Tibial nerve (tissue), 4 donors: ENCODE data around the gene TMEM183A.

Source experiments
- CTCF ChIP-seq, 5 experiments: fragments of 200-600 bp in 3 of 5; fragments of 450-650 bp in 2 of 5; sonication (generic) in 3 of 5; IDR thresholded peaks; one replicate each; pipeline ENCODE4 v1.5.1; 2016 to 2019; ENCODE audit warnings: antibody characterized with exemption in 5 of 5, mild to moderate bottlenecking in 3 of 5, moderate library complexity in 2 of 5
- EP300 ChIP-seq, 2 donors: sonication (generic); formaldehyde crosslinking; IDR thresholded peaks; one replicate each; pipeline ENCODE4 v1.6.1; 2017; ENCODE audit warnings: antibody characterized with exemption in 2 of 2, mild to moderate bottlenecking in 1 of 2
- POLR2A ChIP-seq, 2 donors: fragments of 450-650 bp; IDR thresholded peaks; one replicate each; pipeline ENCODE4 v1.6.1; 2017; ENCODE audit warnings: antibody characterized with exemption in 2 of 2, mild to moderate bottlenecking in 2 of 2, moderate library complexity in 2 of 2

GRCh38 chr1:203052601-203053000 is 45.4 kb downstream of the TMEM183A start:
- TF ChIP-seq POLR2A (IDR thresholded peaks at IDR 0.05) = no peak
- no peak for TF ChIP-seq CTCF (IDR thresholded peaks at IDR 0.05)
- TF ChIP-seq EP300 (IDR thresholded peaks at IDR 0.05) = no peak
